HG03439 (cell line): ENCODE results near the gene ITIH5.
"Not testable (repeated sequence)": the region's sequence is repeated elsewhere in the genome, so short reads cannot be mapped to it uniquely, and the experiment has no call there.

Experiments
- ATAC-seq: cut with Tn5 transposase; IDR thresholded peaks from one replicate; pipeline ENCODE4 v1.9.1; 2021; ENCODE audit warnings: mild to moderate bottlenecking, moderate library complexity; ENCODE audit not compliant: unreplicated experiment

ITIH5 gene

GRCh38 chr10:7689591-7689990 lies 22.8 kb upstream of the ITIH5 start:
- no peak for ATAC-seq

GRCh38 chr10:7687228-7687907 lies 20.6 kb upstream of the ITIH5 start:
- ATAC-seq, result peak; percentile 95

GRCh38 chr10:7686351-7687171 lies 19.8 kb upstream of the ITIH5 start:
- no peak for ATAC-seq

- not testable (repeated sequence) for ATAC-seq
Observed at GRCh38 chr10:7680078-7680477, 13.3 kb upstream of the ITIH5 start.

GRCh38 chr10:7679256-7679655 lies 12.5 kb upstream of the ITIH5 start:
- no peak for ATAC-seq

GRCh38 chr10:7672341-7673134 lies 5.8 kb upstream of the ITIH5 start:
- ATAC-seq, result no peak

- ATAC-seq, result no peak
Observed at GRCh38 chr10:7670157-7670556, 3.4 kb upstream of the ITIH5 start.

GRCh38 chr10:7667262-7668141 lies 736 bp upstream of the ITIH5 start:
- ATAC-seq, result no peak

GRCh38 chr10:7665767-7666166 lies 999 bp downstream of the ITIH5 start:
- ATAC-seq, result no peak

- ATAC-seq, result no peak
Observed at GRCh38 chr10:7664707-7665106, 2.1 kb downstream of the ITIH5 start.

- ATAC-seq, result no peak
Observed at GRCh38 chr10:7662522-7662921, 4.2 kb downstream of the ITIH5 start.

- ATAC-seq, result no peak
Observed at GRCh38 chr10:7659560-7659959, 7.2 kb downstream of the ITIH5 start.

- no peak for ATAC-seq
Observed at GRCh38 chr10:7657552-7657951, 9.2 kb downstream of the ITIH5 start.

GRCh38 chr10:7657079-7657478 lies 9.7 kb downstream of the ITIH5 start:
- not testable (repeated sequence) for ATAC-seq

GRCh38 chr10:7651853-7652470 lies 14.8 kb downstream of the ITIH5 start:
- no peak for ATAC-seq

- no peak for ATAC-seq
Observed at GRCh38 chr10:7649673-7650300, 17.0 kb downstream of the ITIH5 start.

GRCh38 chr10:7647062-7647664 lies 19.6 kb downstream of the ITIH5 start:
- no peak for ATAC-seq

- ATAC-seq, result no peak
Observed at GRCh38 chr10:7642491-7643011, 24.2 kb downstream of the ITIH5 start.
